Epithelial cell of prostate (primary cell): Measurements from ENCODE around the gene GABRG3.
"Not testable (repeated sequence)": the region's sequence is repeated elsewhere in the genome, so short reads cannot be mapped to it uniquely, and the experiment has no call there.

Experiments
- DNase-seq: peaks from one replicate; pipeline ENCODE4 v3.0.0-alpha.2; 2011; ENCODE audit warnings: low read depth, low spot score
- H3K27ac ChIP-seq: fragments of 450-650 bp; 2 replicates; pipeline ENCODE4 v1.5.1; 2017; ENCODE audit warnings: mild to moderate bottlenecking

The GABRG3 gene

DNA sequence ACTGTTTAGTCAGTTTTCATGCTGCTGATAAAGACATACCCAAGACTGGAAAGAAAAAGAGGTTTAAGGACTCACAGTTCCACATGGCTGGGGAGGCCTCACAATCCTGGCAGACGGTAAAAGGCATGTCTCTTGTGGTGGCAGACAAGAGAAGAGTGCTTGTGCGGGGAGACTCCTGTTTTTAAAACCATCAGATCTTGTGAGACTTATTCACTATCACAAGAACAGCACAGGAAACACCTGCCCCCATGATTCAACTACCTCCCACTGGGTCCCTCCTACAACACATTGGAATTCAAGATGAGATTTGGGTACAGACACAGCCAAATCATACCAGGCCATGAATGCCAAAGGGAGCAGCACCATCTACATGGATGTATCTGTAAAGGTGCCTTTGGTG lies 406.4 kb downstream of the GABRG3 start:
- H3K27ac ChIP-seq, DNase-seq: not testable (repeated sequence)

DNA sequence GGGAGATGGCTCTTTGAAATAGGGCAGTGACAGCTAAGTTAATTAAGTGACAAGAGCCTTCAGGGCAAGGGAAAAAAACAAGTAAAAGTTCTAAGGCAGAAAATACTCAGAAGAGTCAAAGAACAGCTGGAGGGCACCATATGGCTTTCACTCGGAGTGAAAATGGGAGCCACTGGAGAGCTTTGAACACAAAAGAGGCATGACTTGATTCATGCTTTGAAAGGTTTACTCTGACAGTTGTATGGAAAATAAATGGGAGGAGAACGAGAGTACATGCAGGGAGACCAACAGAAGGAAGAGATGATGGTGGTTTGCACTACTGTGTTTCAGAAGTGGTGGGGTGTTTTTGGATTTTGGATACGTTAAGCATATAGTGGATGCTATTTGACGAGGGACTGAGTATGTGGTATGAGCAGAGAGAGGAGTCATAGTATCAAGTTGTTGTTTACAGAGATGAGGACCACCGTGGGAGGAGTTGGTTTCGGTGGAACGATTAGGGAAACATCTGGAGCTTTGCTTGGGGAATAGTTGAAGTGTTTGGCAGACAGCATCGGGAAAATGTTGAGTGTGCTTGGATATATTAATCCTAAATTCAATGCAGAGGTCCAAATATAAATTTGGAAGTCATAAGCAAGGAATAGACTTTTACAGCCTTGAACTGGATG lies 411.5 kb downstream of the GABRG3 start:
- no peak for DNase-seq
- H3K27ac ChIP-seq: no peak overlapping the region

DNA sequence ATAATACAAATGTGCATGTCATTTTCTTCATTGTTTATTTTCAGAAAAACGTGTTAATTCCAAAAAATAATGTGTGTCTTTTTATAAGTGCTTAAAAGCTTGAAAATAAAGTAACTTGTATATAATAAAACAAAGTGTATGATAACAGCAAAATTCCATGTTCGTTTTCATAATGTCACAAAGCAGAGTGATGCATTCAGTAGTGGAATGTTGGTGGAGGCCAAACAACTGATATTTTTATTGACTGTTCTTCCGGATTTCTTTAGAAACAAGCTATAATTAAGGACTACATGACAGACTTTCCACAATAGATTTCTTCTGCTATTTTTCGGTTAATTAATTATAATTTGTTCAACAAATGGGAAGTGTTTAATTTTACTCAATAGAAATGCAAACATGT lies 412.7 kb downstream of the GABRG3 start:
- no peak overlapping the region for H3K27ac ChIP-seq
- no peak for DNase-seq

DNA sequence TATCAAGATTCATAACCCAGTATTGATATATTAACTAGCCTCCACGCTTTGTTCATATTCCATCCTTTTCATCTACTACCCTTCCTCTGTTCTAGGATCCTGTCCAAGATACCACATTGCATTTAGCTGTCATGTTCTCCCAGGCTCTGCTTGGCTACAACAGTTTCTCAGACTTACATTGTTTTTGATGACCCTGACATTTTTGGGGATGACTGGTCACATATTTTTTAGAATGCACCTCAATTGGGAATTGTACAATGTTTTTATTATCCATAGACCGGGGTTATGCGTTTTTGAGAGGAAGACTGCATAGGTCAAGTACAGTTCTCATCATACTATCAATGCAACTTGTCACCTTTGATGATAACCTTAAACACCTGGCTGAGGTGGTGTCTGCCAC lies 421.2 kb downstream of the GABRG3 start:
- DNase-seq: no peak

DNA sequence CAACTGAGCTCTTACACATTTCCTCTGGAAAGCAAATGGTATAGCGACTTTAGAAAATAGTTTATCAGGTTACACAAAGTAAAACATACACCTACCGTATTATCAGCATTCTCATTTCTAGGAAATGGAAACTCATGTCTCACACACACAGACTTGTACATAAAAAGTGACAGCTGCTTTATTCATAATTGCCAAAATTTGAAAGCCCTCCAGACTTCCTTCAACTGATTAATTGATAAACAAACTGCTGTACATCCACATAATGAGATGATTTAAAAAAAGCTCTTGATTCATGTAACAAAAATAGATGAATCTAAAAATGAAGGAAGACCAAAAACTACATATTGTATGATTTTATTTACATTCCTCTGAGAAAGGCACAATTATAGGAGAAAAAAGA lies 425.5 kb downstream of the GABRG3 start:
- no peak overlapping the region for H3K27ac ChIP-seq
- DNase-seq: no peak

More for the DNA sequence above, 421.2 kb downstream of the GABRG3 start:
- no peak overlapping the region for H3K27ac ChIP-seq

DNA sequence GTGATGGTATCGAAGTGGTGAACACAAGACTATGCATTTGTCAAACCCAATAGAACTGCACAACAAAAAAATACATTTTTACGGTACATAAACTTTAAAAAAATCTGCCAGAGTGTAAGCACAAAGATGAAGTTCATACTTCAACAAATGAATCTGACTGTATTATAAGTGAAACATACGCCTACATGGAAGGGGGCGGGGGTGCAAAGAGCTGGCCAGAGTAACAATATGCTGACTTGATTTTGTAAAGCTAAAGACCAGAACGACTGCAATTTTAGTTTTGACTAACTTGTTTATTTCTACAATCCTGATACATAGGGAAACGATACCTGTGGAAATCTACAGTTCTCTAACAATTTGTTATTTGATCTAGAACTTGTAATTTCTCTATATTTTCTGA lies 426.0 kb downstream of the GABRG3 start:
- DNase-seq: no peak
- no peak overlapping the region for H3K27ac ChIP-seq

DNA sequence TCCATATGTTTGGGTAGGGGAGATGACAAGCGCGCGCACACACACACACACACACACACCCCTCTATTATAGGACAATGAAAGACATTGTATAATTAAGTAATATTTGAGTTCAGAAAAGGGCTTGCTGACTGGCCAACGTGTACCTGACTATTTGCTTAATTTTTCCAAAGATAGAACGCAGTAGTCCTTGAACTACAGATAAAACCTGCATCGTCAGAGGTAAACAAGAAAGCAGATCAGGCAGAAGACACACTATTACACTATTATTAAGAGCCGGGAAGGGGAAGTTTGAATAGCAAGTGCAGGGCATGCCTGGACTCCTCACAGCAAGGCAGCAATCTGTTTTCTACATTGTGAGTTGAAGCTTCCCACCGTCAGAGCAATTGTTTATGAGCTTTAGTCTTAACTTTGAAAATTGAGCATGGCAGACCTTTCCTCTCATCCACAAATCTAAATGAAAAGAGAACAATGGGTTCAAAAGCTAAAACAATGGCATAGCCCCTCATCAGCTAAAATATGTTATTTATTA lies 427.7 kb downstream of the GABRG3 start:
- H3K27ac ChIP-seq: no peak overlapping the region
- no peak for DNase-seq

DNA sequence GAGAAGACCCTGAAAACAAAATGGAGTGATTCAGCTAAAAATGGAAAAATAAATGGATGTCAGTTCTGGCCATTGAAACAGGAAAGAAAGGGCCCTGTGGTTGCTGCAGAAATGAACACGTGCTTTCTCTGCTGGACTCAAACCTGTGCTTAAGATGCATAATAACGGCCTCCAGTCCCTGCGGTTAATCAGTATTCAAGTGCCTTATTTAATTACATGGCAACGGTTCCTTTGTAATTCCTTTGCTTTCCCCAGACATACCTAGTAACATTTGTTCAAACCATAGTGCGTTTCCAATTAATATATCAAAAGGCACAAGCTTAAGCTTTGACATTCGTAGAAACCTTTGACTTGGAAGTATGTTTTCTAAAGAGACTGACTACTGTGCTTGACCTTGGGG lies 428.3 kb downstream of the GABRG3 start:
- no peak overlapping the region for H3K27ac ChIP-seq
- no peak for DNase-seq

DNA sequence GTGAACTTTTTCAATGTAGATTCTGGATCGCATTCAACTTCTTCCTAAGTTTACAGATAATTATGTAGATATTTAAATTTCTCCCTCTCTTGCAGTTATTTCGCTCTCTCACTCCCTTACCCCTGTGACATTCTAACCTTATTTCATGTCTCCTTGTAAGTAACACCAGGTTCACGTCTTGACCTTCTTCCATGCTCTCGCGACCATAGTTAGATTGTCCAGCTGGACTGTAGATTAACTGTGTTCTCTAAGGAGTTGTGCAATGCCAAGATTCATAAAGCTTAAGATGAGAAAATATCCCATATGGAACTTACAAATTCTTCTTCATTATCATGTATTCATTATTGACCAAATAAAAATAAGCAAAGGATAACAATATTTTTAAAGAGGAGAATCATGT lies 430.5 kb downstream of the GABRG3 start:
- no peak overlapping the region for H3K27ac ChIP-seq
- DNase-seq: no peak

DNA sequence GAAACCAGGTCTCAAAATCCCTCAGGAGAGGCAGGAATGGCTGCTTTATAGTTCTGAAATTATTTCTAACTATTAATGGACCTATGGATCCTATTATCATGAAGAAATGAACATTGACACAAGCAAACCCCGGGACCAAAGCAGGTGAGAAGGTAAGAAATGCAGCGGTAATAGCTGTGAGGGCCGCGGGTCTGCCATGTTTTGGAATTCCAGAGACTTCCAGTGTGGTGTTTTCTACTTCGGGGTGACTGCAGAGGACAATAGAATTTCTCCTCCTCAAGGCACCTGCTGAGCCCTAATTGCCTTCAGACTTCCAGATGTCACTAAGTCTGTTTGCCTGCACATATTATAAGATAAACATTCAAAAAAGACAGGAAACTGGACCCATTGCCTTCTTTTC lies 437.4 kb downstream of the GABRG3 start:
- no peak overlapping the region for H3K27ac ChIP-seq
- DNase-seq: no peak

DNA sequence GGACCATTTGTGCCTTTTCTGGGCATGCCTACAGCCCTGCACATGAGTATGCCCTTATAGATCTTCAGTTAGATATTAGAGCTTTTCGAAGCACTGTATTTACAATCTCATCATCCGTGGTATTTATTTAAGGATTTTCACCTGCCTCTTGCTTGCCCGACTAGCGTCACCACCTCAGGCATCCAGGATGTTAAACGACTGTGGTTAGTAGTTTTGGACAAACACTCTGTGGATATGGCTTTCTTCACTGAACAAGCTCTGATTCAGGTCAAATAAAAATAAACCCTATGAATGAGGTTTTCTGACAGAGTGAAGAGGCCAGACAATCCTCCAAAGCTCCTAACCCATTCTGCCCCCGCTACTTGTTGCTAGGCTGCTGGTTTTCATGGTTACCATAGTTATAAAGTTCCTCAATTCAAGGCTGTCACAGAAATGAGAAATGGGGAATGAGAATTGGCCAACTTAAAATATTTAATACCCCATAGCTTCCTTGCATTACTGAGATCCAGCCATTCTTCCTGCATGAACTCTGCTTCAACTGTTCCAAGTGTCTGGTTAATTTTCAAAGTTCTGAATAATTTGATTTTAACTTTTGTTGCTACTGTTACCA lies 440.1 kb downstream of the GABRG3 start:
- DNase-seq: peak; percentile 55
- no peak overlapping the region for H3K27ac ChIP-seq

DNA sequence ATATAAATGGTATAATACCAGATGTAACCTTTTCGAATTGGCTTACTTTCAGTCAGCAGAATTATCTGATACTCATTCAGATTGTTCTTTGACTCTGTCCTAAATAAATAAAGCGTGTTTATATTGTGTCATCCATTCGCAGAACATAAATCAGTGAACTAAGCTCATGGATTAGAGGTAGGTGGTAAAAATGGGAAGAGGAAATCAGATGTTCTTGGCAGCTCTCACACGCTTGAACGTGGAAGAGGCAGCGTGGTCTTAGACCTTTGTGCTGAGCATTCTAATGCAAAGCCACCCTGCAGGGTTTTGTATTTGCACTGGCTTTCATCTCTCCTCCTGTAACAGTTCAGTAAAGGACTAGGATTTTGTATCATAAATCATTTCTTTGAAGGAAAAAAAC lies 441.4 kb downstream of the GABRG3 start:
- no peak for DNase-seq
- H3K27ac ChIP-seq: no peak overlapping the region

DNA sequence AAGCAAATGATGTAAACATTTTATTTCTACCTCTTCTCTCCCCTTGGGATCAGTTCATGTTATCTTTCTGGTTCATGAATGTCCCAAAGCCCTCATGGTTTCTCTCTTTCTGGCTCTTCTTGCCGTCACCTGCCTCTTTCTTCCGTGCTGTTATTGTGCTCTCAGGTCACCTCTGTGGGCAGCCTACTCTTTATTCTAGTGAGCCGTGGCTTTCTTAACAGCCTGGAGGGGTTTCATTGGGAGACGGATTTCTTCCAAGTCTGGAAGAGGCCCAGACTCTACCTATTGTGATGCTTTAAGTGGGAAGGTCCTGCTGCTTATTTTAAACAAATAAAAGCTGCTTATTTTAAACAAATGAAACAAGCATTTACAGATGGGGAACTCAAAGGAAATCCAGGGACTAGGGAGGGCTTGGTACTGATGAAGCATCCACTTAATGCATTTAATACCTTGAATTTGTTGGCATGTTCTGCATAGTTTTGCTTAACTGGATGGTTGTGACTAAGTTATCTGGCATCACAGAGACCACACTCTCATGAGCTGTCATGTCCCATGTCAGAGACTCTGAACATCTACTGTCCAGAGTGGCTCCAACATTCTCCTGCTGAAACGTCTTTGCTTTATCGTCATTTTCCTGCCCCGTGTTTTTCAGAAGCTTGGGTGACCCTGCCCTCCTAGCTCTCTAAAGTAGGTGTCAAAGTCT lies 443.3 kb downstream of the GABRG3 start:
- no peak for DNase-seq
- no peak overlapping the region for H3K27ac ChIP-seq

DNA sequence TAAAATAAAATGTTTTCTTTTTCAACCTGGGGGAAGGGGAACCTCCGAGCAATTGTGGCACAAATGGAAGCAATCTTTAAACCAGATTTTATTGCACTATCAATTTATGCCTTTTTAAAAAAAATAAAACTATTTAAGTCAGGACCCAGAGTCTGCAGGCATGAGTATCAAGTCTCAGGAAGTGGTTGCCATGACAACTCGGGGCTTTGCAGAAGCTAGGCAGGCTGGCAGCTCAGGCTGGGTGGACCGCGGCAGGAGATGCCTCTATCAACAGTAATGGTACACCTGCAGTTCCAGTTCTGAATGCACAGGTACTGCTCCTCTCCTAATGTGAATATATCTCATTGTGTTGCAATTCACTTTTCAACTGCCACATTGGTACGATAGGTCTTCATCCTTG lies 447.7 kb downstream of the GABRG3 start:
- no peak overlapping the region for H3K27ac ChIP-seq
- DNase-seq: no peak

DNA sequence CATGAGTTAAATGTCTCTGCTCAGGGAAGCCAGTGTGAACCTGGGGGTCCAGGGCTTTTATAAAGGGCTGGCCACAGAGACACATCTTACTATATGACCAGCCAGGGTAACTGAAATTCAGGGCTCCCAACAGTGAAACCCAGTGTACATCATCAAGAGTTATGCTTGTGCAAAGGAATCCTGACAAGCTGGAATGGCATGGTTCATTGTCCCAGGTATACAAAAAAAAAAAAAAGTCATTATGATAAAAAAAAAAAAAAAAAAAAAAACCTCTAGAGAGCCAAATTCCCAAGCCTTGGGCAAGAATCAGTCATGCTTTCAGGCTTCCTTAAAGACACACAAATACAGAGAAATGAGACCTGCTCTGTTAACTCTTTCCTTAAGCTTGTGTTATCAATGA lies 452.0 kb downstream of the GABRG3 start:
- H3K27ac ChIP-seq: no peak overlapping the region
- peak; percentile 52 for DNase-seq

DNA sequence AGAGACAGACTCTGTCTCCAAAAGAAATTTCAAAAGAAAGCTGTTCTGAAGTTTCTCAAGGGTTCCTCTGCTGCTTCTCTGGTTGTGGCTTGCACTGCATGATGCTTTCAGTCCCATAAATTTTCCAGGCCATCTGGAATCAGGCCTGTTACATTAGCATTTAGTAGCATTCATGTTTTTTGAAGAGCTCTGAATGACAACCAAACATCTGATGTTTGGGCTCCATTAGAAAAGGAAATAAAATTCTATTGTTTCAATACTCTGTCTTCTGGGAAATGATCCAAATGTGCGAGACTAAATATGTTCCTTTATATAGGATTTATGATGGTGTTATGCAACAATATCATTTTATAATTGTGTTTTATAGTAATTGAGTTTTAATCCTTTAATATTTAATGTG lies 455.8 kb downstream of the GABRG3 start:
- no peak for DNase-seq
- H3K27ac ChIP-seq: no peak overlapping the region

DNA sequence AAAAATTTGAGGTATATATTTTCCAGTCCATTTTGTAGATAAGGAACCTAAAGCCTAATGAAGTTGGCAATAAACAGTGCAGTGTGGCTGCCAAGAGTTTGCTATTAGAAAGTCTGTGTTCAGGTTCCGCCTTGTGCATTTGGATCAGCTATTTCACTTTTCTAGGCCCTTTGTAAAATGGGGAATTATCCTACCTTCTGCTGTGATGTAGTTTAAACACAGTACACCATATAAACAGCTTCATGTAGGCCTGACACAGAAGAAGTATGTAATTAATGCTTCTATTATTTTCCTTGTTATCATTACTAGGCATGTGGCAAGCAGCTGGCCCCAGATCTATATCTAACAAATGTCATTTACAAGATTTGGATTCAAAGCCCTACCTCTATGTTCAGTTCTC lies 456.3 kb downstream of the GABRG3 start:
- DNase-seq: no peak
- H3K27ac ChIP-seq: no peak overlapping the region

DNA sequence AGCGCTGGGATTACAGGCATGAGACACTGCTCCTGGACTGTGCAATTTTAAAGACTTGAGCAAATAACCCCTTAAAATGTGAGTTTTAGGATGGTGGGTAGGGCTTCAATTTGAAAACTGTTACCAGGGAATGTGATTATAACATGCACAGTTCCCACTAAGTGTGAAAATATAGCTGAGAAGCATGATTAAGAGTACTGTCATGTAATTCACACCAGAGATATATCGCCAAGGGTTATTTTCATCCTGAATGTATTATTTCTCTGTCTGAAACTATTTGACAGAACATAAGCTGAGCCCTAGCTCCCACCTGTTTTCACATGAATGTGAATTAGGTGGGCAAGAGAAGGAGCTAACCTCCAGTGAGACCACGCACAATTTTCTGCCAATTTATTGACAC lies 457.2 kb downstream of the GABRG3 start:
- no peak for DNase-seq
- no peak overlapping the region for H3K27ac ChIP-seq

DNA sequence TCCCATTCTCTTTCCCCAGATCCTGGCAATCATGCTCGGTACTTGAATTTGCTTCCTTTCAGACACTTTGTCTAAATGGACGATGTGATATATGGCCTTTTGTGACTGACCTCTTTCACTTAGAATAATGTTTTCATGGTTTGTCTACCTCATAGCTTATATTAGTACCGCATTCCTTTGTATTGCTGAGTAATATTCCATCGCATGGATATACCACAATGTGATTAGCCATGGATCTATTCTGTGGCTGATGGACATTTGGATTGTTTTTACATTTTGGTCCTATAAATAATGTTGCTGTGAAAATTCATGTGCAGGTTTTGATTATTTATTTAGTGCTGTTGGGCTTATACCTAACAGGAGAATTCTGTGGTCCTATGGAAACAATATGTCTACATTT lies 458.6 kb downstream of the GABRG3 start:
- DNase-seq: no peak
- H3K27ac ChIP-seq: no peak overlapping the region

DNA sequence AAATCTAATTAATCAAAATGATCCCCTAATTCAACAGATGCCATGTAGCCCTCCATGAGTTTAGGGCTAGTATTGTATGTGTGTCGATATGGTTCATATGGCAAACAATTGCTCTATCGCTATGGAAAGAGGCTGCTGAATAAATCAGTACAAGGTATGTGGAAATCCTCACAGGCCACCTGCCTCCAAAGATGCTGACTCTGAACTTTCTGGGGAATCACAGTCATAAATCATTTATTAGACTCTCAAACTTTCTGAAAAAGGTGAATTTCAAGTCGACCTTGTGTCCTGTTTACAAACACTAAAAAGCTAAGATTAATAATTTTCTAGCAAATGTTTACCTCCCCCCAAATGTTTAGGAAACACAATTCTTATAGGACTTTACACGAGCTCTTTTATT lies 462.6 kb downstream of the GABRG3 start:
- no peak for DNase-seq
- no peak overlapping the region for H3K27ac ChIP-seq
